ENCODE results near the gene MIPEP. TPM values are rescaled to one million over a fixed set of nuclear protein-coding genes. Genes with fewer than 3 reads are reported as not detected.

MIPEP gene
- polyA plus RNA-seq, 2 of the 4 experiments (the other 2 are of a cell fraction) = 21.6 to 32.8 TPM

DNA sequence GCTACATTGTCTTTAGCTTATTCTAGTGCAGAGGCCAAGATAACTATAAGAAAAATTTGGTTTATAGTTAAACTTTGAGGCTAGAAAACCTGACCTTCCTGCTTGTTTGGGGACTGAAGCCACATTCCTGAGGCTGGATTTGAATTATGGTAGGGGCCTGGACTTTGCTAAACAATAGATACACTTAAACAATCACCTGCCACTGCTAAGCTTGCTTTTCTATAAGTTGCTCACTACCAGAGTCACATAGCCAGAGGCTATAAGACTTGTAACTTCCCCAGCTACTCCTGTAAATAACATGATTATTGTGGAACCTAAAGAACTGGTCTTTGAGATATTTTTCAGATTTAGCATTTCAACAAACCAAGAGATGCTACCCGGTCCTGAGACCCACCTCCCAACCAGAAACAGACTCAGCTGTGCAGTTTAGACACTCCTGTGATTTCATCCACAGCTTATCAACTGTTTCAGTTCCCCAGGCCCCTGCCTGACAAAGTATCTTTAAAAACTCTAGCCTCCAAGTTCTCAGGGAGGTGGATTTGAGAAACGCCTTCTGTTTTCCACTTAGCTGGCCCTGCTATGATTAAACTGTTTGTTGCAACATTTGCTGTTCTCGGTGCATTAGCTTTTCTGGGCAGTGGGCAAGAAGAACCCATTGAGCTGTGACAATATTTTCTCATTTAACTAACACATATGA, 77.7 kb downstream of the MIPEP start:
- POLR2A ChIA-PET = no interaction called here
- DNase-seq (ENCODE audit: low read depth in 1 of 2, low spot score in 1 of 2) (no peak), FAIRE-seq (no peak), ATAC-seq (no peak)
- TF ChIP-seq RCOR1 (IDR thresholded peaks at IDR 0.05; ENCODE audit: low read depth, low read length) (no peak), FOSL2 (IDR thresholded peaks at IDR 0.05) (no peak), FOSL2 (CRISPR knock-in tag; IDR thresholded peaks at IDR 0.05) (no peak), HOXA7 (CRISPR knock-in tag; IDR thresholded peaks at IDR 0.05) (no peak), CEBPB (IDR thresholded peaks at IDR 0.05) (no peak), MAZ (IDR thresholded peaks at IDR 0.05; ENCODE audit: borderline replicate concordance, low read depth, low read length) (no peak)
- TF ChIP-seq, protein P1, sequence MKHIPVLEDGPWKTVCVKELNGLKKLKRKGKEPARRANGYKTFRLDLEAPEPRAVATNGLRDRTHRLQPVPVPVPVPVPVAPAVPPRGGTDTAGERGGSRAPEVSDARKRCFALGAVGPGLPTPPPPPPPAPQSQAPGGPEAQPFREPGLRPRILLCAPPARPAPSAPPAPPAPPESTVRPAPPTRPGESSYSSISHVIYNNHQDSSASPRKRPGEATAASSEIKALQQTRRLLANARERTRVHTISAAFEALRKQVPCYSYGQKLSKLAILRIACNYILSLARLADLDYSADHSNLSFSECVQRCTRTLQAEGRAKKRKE (CRISPR knock-in tag; IDR thresholded peaks at IDR 0.05; ENCODE audit: low read depth) = no peak
- TF ChIP-seq, protein P2, sequence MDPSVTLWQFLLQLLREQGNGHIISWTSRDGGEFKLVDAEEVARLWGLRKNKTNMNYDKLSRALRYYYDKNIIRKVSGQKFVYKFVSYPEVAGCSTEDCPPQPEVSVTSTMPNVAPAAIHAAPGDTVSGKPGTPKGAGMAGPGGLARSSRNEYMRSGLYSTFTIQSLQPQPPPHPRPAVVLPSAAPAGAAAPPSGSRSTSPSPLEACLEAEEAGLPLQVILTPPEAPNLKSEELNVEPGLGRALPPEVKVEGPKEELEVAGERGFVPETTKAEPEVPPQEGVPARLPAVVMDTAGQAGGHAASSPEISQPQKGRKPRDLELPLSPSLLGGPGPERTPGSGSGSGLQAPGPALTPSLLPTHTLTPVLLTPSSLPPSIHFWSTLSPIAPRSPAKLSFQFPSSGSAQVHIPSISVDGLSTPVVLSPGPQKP (IDR thresholded peaks at IDR 0.05; ENCODE audit: low read depth, low read length) = no peak
- Histone ChIP-seq H3K4me1 (no peaks in the 10 kb centered on the region), H3K4me3 (no peak overlapping the region), H3K4me2 (no peak overlapping the region), H3K9me3 (no peaks in the 10 kb centered on the region), H3K27ac (no peak overlapping the region)
- CTCF ChIA-PET = interaction anchor here (1.4 kb wide), 1 partner anchor 9 kb away, joined by 3 read pairs; no protein-coding TSS in a partner anchor
- 82% methylated on average over 3 of the region's 3 CpGs for WGBS (ENCODE audit: missing lambda C conversion rate)

DNA sequence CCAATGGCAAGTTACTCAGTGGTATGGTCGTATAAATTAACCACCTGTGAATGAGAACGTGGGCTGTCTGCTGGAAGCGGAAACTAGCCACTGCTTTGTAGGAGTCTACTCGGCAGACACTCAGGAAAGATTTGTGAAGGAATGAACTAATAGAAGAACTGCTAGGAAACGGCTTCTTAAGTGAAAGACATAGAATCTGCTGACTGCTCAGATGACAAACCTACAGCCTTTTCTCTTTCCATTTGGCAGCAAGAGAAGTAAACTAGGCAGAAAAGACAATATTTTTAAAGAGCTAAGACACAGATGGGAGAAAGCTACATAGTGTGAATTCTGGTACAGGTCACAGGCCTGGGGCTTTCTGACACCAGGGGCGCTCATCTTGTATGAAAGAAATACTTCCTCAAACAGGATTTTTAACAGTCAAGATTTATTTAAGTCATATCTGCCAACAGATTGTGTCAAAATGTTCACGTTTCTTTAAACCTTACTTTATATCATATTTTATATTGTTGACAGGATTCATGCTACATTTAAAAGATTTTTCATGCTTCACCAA, 78.4 kb downstream of the MIPEP start:
- no peak for ATAC-seq
- Histone ChIP-seq H3K4me2 (no peak overlapping the region), H3K9me3 (no peaks in the 10 kb centered on the region), H3K4me1 (no peaks in the 10 kb centered on the region), H3K27ac (no peak overlapping the region), H3K4me3 (no peak overlapping the region)
- no peak for FAIRE-seq
- CTCF ChIA-PET = interaction anchor here (0.8 kb wide), 1 partner anchor 17 kb away, joined by 3 read pairs; no protein-coding TSS in a partner anchor
- POLR2A ChIA-PET = no interaction called here
- DNase-seq (ENCODE audit: low read depth in 1 of 2, low spot score in 1 of 2) = no peak
- 74% methylated on average over 7 of the region's 7 CpGs for WGBS (ENCODE audit: missing lambda C conversion rate)
- no peak for TF ChIP-seq MYC (IDR thresholded peaks at IDR 0.05; ENCODE audit: borderline replicate concordance, low read length)
- no peak for TF ChIP-seq SMC3 (IDR thresholded peaks at IDR 0.05)
- TF ChIP-seq HOXB13 (CRISPR knock-in tag; IDR thresholded peaks at IDR 0.05; ENCODE audit: low read depth) = no peak
- no peak for TF ChIP-seq POLR2A (IDR thresholded peaks at IDR 0.05; ENCODE audit: low read length)
- TF ChIP-seq JUNB (IDR thresholded peaks at IDR 0.05) = no peak
- TF ChIP-seq BHLHE40 (IDR thresholded peaks at IDR 0.05; ENCODE audit: low read depth, low read length) = no peak
- no peak for TF ChIP-seq FOXS1 (CRISPR knock-in tag; IDR thresholded peaks at IDR 0.05)
- no peak for TF ChIP-seq EHMT2 (IDR thresholded peaks at IDR 0.05; ENCODE audit: low read depth)
- no peak for TF ChIP-seq RAD21 (conservative IDR thresholded peaks at IDR 0.05 in 1 of 2, IDR thresholded peaks at IDR 0.05 in 1 of 2)
- TF ChIP-seq CHD2 (IDR thresholded peaks at IDR 0.05; ENCODE audit: low read length, partially characterized antibody) = no peak

DNA sequence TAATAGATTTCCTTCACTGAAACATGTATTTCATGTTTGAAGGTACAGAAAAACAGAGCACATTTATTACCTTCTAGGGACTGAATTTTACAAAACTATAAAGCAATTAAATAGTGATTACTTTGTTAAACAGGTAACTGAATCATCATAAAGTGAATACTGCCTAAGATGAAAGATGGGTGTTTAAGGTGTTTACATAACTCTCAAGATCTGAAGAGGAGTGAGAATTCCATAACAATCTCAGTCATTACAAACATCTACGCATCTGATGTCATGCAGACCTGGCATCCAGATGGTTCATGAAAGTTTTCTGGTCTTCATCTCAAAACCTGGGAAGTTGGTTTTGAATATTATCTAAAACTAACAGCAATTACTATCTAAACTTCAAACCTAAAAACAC, 80.4 kb downstream of the MIPEP start:
- POLR2A ChIA-PET = no interaction called here
- TF ChIP-seq PHF8 (IDR thresholded peaks at IDR 0.05; ENCODE audit: borderline replicate concordance, low read depth) (no peak), MAFK (IDR thresholded peaks at IDR 0.05; ENCODE audit: partially characterized antibody) (no peak), EP300 (IDR thresholded peaks at IDR 0.05) (no peak), CBX2 (IDR thresholded peaks at IDR 0.05; ENCODE audit: borderline replicate concordance, low read depth) (no peak), HOXB5 (CRISPR knock-in tag; IDR thresholded peaks at IDR 0.05) (no peak), GATA3 (IDR thresholded peaks at IDR 0.05; ENCODE audit: borderline replicate concordance) (no peak), CHD4 (IDR thresholded peaks at IDR 0.05; ENCODE audit: borderline replicate concordance) (no peak), CHD2 (IDR thresholded peaks at IDR 0.05; ENCODE audit: low read length, partially characterized antibody) (no peak), HOXB13 (CRISPR knock-in tag; IDR thresholded peaks at IDR 0.05; ENCODE audit: low read depth) (no peak), CBX8 (IDR thresholded peaks at IDR 0.05) (no peak), NPAS2 (CRISPR knock-in tag; IDR thresholded peaks at IDR 0.05; ENCODE audit: borderline replicate concordance) (no peak), NFE2L2 (conservative IDR thresholded peaks at IDR 0.05; ENCODE audit: low read length) (no peak)
- TF ChIP-seq, protein P3, sequence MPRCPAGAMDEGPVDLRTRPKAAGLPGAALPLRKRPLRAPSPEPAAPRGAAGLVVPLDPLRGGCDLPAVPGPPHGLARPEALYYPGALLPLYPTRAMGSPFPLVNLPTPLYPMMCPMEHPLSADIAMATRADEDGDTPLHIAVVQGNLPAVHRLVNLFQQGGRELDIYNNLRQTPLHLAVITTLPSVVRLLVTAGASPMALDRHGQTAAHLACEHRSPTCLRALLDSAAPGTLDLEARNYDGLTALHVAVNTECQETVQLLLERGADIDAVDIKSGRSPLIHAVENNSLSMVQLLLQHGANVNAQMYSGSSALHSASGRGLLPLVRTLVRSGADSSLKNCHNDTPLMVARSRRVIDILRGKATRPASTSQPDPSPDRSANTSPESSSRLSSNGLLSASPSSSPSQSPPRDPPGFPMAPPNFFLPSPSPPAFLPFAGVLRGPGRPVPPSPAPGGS (IDR thresholded peaks at IDR 0.05) = no peak
- TF ChIP-seq, protein P4, sequence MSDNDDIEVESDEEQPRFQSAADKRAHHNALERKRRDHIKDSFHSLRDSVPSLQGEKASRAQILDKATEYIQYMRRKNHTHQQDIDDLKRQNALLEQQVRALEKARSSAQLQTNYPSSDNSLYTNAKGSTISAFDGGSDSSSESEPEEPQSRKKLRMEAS (IDR thresholded peaks at IDR 0.05) = no peak
- TF ChIP-seq, protein P2 (IDR thresholded peaks at IDR 0.05; ENCODE audit: low read depth, low read length) = no peak

More for the DNA sequence above, 80.4 kb downstream of the MIPEP start:
- DNase-seq (ENCODE audit: low read depth in 1 of 2, low spot score in 1 of 2) = no peak
- no peak for FAIRE-seq
- Histone ChIP-seq H3K4me3 (no peak overlapping the region), H3K27ac (no peak overlapping the region), H3K9me3 (no peaks in the 10 kb centered on the region), H3K4me2 (no peak overlapping the region), H3K4me1 (no peaks in the 10 kb centered on the region)
- 90% methylated on average over 1 of the region's 1 CpG for WGBS (ENCODE audit: missing lambda C conversion rate)
- CTCF ChIA-PET = no interaction called here
- no peak for ATAC-seq
